Measurements from ENCODE around the gene DNAJC1.

- no peak for TF ChIP-seq REPIN1 (tag by site-specific recombination; IDR thresholded peaks at IDR 0.05; ENCODE audit: low read depth)
- TF ChIP-seq, protein P1, sequence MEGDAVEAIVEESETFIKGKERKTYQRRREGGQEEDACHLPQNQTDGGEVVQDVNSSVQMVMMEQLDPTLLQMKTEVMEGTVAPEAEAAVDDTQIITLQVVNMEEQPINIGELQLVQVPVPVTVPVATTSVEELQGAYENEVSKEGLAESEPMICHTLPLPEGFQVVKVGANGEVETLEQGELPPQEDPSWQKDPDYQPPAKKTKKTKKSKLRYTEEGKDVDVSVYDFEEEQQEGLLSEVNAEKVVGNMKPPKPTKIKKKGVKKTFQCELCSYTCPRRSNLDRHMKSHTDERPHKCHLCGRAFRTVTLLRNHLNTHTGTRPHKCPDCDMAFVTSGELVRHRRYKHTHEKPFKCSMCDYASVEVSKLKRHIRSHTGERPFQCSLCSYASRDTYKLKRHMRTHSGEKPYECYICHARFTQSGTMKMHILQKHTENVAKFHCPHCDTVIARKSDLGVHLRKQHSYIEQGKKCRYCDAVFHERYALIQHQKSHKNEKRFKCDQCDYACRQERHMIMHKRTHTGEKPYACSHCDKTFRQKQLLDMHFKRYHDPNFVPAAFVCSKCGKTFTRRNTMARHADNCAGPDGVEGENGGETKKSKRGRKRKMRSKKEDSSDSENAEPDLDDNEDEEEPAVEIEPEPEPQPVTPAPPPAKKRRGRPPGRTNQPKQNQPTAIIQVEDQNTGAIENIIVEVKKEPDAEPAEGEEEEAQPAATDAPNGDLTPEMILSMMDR (tag by site-specific recombination; IDR thresholded peaks at IDR 0.05) = no peak
Observed at GRCh38 chr10:21753497-21754270, 249.8 kb downstream of the DNAJC1 start.
